GM12874 (cell line): Measurements from ENCODE around the gene ELOVL4.

ENCODE experiments used
- TF ChIP-seq, protein P1 (sequence below): IDR thresholded peaks from 2 replicates; pipeline ENCODE4 v1.5.1; 2011; ENCODE audit warnings: low read depth, mild to moderate bottlenecking, control low read depth, low read length, moderate library complexity; ENCODE audit not compliant: insufficient read depth

ELOVL4 gene

DNA sequence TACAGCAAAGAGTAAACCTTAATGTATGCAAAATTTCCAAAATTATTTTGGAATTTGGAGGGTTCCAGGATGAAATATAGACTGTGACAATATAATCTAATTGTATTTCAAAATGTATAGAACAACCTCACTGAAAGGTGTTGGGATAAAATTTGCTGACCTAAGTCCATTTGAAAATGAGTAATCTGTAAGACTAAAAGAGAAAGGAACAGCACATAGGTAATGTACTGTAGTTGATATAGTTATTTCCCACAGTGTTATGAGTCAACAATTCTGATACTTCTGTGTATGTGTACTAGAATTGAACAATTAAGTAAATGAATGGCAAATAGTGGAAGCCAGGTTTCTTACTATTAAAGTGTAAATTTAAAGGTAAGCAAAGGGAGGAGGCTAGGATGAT, 23.8 kb upstream of the ELOVL4 start:
- TF ChIP-seq, protein P1, sequence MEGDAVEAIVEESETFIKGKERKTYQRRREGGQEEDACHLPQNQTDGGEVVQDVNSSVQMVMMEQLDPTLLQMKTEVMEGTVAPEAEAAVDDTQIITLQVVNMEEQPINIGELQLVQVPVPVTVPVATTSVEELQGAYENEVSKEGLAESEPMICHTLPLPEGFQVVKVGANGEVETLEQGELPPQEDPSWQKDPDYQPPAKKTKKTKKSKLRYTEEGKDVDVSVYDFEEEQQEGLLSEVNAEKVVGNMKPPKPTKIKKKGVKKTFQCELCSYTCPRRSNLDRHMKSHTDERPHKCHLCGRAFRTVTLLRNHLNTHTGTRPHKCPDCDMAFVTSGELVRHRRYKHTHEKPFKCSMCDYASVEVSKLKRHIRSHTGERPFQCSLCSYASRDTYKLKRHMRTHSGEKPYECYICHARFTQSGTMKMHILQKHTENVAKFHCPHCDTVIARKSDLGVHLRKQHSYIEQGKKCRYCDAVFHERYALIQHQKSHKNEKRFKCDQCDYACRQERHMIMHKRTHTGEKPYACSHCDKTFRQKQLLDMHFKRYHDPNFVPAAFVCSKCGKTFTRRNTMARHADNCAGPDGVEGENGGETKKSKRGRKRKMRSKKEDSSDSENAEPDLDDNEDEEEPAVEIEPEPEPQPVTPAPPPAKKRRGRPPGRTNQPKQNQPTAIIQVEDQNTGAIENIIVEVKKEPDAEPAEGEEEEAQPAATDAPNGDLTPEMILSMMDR, result no peak

DNA sequence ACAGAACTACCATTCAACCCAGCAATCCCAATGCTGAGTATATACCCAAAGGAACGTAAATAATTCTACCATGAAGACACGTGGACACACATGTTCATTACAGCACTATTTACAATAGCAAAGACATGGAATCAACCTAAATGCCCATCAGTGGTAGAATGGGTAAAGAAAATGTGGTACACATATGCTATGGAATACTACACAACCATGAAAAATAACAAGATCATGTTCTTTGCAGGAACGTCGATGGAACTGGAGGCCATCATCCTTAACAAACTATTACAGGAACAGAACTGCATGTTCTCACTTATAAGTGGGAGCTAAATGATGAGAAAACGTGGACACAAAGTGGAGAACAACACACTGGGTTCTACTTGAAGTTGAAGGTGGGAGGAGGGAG, 22.4 kb upstream of the ELOVL4 start:
- TF ChIP-seq, protein P1, result no peak

DNA sequence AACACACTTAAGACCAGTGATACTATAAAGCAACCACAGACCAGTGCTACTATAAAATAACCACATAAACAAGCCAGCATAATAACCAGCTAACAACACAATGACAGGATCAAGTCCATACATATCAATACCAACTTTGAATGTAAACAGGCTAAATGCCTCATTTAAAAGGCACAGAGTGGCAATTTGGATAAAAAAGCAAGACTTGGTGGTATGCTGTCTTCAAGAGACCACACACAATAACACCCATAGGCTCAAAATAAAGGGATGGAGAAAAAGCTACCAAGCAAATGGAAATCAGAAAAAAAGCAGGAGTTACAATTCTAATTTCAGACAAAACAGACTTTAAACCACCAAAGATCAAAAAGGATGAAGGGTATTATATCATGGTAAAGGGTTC, 19.8 kb upstream of the ELOVL4 start:
- TF ChIP-seq, protein P1, result no peak

DNA sequence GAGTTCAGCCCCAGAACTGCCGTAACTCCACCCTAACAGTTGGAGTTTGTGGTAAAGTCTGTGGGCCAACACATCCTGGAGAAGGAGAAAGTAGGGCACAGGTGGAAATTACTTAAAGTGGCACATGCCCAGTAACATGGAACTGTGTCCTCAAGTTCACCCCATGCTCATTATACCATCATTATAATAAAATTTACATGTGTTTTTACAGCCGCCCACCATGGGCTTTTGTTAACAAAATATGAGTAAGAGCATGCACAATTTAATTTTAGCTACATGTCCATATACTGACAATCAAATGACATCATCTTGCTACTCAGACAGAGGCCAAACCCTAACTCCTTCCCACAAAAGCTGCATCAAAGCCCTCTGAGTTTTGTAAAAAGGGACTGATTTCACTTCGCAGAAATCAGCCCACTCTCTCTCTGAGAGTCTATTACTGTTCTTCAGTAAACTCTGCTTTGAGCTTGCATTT, 17.3 kb upstream of the ELOVL4 start:
- TF ChIP-seq, protein P1, result no peak

DNA sequence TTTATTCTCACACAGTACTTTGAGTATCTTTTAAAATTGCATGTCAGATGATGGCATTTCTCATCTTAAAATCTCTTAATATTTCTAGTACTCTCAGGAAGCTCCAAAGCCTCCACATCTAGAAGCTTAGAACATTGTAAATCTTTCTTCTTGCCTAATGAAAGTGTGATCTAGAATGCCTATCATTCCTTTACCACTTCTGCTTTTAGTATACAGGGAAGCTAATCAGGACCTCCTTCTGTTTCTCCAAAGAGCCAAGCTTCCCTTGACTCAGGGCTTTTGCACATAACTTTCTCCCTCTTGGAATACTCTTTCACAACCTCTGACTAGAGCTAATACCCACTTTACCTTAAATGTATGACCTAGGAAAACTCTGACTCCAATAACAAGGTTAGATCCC, 7.5 kb upstream of the ELOVL4 start:
- TF ChIP-seq, protein P1, result no peak

DNA sequence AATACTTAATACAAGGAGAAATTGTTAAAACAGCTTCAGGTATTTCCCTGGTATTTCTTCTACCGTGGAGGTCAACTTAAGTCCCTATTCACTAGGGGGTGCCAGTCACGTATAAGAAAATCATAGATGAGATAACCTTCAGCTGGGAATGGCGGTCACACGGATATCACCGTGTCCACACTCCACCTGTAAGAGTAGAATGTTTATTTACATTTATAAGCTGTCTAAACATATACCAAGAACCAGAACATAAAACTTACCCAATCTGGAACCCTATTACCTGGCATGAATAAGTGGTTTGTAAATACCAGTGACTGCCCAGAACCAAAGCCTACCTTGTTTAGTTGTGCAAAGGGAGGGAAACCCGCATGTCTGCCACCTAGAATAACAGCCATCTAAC, 1.9 kb upstream of the ELOVL4 start:
- TF ChIP-seq, protein P1, result peak; percentile 60

DNA sequence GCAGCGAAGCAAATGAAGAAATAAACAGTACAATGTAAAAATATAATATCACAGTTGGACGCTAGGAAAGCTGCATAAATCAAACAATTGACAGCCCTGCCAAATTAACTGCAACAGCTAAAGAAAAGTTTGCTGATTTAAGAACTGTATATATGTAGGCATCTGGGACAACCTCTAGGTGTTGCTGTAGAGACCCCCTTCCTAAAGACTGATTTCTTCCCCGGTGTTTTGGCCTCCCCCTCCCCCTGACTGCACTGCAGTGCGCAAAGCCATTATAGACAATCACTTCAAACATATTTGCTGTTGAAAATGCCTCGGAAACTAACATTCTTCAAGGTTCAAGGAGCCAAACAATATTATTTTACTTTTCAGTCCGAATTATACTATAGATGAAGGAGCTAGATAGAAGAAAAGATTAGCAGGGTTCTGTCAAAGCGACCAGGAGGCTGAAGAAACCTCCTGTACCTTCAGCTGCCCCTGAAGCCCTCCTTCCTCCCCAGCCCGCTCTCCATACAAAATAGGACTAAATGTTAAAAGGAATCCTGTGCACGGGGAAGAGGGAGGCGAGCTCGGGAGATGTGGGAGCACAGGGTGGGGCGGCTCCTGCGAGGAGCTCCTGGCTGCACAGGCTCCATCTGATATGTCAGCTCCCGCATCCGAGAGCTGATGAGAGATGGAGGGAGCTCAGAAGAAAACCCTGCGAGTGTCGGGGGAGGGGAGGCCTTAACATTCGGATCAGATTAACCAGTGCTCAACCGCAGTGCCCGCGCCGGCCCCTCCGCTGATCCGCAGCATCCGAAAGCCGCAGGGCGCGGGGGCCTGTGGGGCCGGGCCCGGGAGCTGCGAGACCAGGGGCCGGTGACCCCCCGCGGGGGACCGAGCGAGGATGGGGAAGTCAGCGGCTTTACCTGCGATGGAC, 822 bp downstream of the ELOVL4 start:
- TF ChIP-seq, protein P1, result peak; percentile 35
